Sigmoid colon (tissue), 7 donors: ENCODE measurements around the gene AMBRA1. TPM values are rescaled to one million over a fixed set of nuclear protein-coding genes. Genes with fewer than 3 reads are reported as not detected.

Source experiments
- DNase-seq: peaks from one replicate; pipeline ENCODE4 v3.0.0-alpha.2; 2019
- H3K27ac ChIP-seq, 4 donors: fragments of 200-600 bp; sonication (generic); one replicate each; pipeline ENCODE4 v1.5.1; 2016 to 2019; ENCODE audit warnings: mild to moderate bottlenecking in 1 of 4
- H3K27me3 ChIP-seq, 3 donors: fragments of 200-600 bp; sonication (generic); one replicate each; pipeline ENCODE4 v1.5.1; 2019; ENCODE audit warnings: mild to moderate bottlenecking in 1 of 3
- H3K36me3 ChIP-seq, 4 donors: fragments of 200-600 bp; sonication (generic); one replicate each; pipeline ENCODE4 v1.5.1; 2016 to 2019
- H3K4me1 ChIP-seq, 4 donors: fragments of 200-600 bp; sonication (generic); one replicate each; pipeline ENCODE4 v1.5.1; 2017 to 2019
- H3K4me3 ChIP-seq, 4 donors: fragments of 200-600 bp; sonication (generic); one replicate each; pipeline ENCODE4 v1.5.1; 2017 to 2019; ENCODE audit warnings: mild to moderate bottlenecking in 2 of 4, moderate library complexity in 1 of 4
- H3K9me3 ChIP-seq, 4 donors: fragments of 200-600 bp in 3 of 4; sonication (generic) in 3 of 4; one replicate each; pipeline versions ENCODE4 v1.5.1 to v1.6.1; 2013 to 2019
- CTCF ChIP-seq, 4 experiments: fragments of 450-650 bp in 3 of 4; fragments of 200-600 bp in 1 of 4; IDR thresholded peaks; one replicate each; pipeline ENCODE4 v1.5.1; 2016 to 2019; ENCODE audit warnings: antibody characterized with exemption in 4 of 4, mild to moderate bottlenecking in 3 of 4, moderate library complexity in 2 of 4
- EP300 ChIP-seq, 4 donors: sonication (generic); formaldehyde crosslinking; IDR thresholded peaks; one replicate each; pipeline ENCODE4 v1.6.1; 2017; ENCODE audit warnings: antibody characterized with exemption in 4 of 4
- POLR2A ChIP-seq, 2 donors: fragments of 450-650 bp; IDR thresholded peaks; one replicate each; pipeline ENCODE4 v1.6.1; 2016; ENCODE audit warnings: antibody characterized with exemption in 2 of 2, mild to moderate bottlenecking in 2 of 2, moderate library complexity in 2 of 2
- POLR2AphosphoS5 ChIP-seq, 4 donors: sonication (generic); formaldehyde crosslinking; IDR thresholded peaks; one replicate each; pipeline ENCODE4 v1.6.1; 2017; ENCODE audit warnings: antibody characterized with exemption in 4 of 4
- WGBS, 2 donors: extraction: QIAGEN DNeasy Blood & Tissue Kit; methylation state at CpG; one replicate each; pipeline ENCODE4 v1.1.7; 2013; 5-methylcytosine and 5-hydroxymethylcytosine counted together
- intact Hi-C: fragments of 100-400 bp; cut with DNase I; formaldehyde crosslinking; loops from one replicate; pipeline ENCODE4 v1.15.1; 2023
- polyA plus RNA-seq, 3 donors: library from polyadenylated mRNA; stranded (reverse); fragments of 200-250 nt; gene quantifications; one replicate each; pipeline ENCODE4 v1.2.3, GENCODE V29; 2013
- total RNA-seq, 4 donors: library from RNA; depleted of rRNA; stranded (reverse); fragments of >200 nt; gene quantifications; one replicate each; pipeline ENCODE4 v1.1.0, GENCODE V29; 2016
- donor health status: healthy with polysubstance abuse.
- donor health status: Bipolar disorder and iron deficiency.
- donor health status: healthy.

AMBRA1 gene
- total and polyA plus RNA-seq, 7 donors: 8.4 to 33.0 (median 23.9) TPM

GRCh38 chr11:46351148-46351547 is 242.7 kb downstream of the AMBRA1 start:
- no peak overlapping the region for H3K4me3 ChIP-seq
- H3K4me1 ChIP-seq: peaks cover 0 to 54% (median 35%) of the 10 kb centered on the region in 4 donors
- no peaks in the 10 kb centered on the region for H3K36me3 ChIP-seq
- intact Hi-C loops: no loop called here
- H3K27me3 ChIP-seq: no peaks in the 10 kb centered on the region
- no peak for DNase-seq
- H3K27ac ChIP-seq: no peak overlapping the region
- TF ChIP-seq POLR2A (IDR thresholded peaks at IDR 0.05) (no peak), CTCF (IDR thresholded peaks at IDR 0.05) (no peak), EP300 (IDR thresholded peaks at IDR 0.05) (no peak), POLR2AphosphoS5 (IDR thresholded peaks at IDR 0.05) (no peak)
- 84 to 92% methylated on average over 8 of the region's 8 CpGs for WGBS, 2 donors
- no peaks in the 10 kb centered on the region for H3K9me3 ChIP-seq

- no peak overlapping the region for H3K4me3 ChIP-seq
- intact Hi-C loops: no loop called here
- peaks cover 0 to 54% (median 35%) of the 10 kb centered on the region in 4 donors for H3K4me1 ChIP-seq
- H3K27me3 ChIP-seq: no peaks in the 10 kb centered on the region
- no peaks in the 10 kb centered on the region for H3K36me3 ChIP-seq
- H3K27ac ChIP-seq: no peak overlapping the region
- no peak for TF ChIP-seq POLR2A (IDR thresholded peaks at IDR 0.05)
- TF ChIP-seq EP300 (IDR thresholded peaks at IDR 0.05): no peak
- TF ChIP-seq POLR2AphosphoS5 (IDR thresholded peaks at IDR 0.05): no peak
- no peak for TF ChIP-seq CTCF (IDR thresholded peaks at IDR 0.05)
- no peaks in the 10 kb centered on the region for H3K9me3 ChIP-seq
- DNase-seq: no peak
- 67 to 82% methylated on average over 3 of the region's 3 CpGs for WGBS, 2 donors
Measured at GRCh38 chr11:46350695-46351094, 243.1 kb downstream of the AMBRA1 start.

- Histone ChIP-seq H3K4me1 (peaks cover 0 to 52% (median 35%) of the 10 kb centered on the region in 4 donors), H3K4me3 (peak overlapping the region in 2 of 4 donors; percentile 78 to 92), H3K27ac (no peak overlapping the region), H3K27me3 (no peaks in the 10 kb centered on the region), H3K36me3 (no peaks in the 10 kb centered on the region), H3K9me3 (no peaks in the 10 kb centered on the region)
- intact Hi-C loops: no loop called here
- no peak for DNase-seq
- 17 to 27% methylated on average over 18 of the region's 18 CpGs for WGBS, 2 donors
- TF ChIP-seq POLR2AphosphoS5 (IDR thresholded peaks at IDR 0.05) (no peak), EP300 (IDR thresholded peaks at IDR 0.05) (no peak), POLR2A (IDR thresholded peaks at IDR 0.05) (no peak), CTCF (IDR thresholded peaks at IDR 0.05) (no peak)
Measured at GRCh38 chr11:46348566-46349401, 245.0 kb downstream of the AMBRA1 start.

- 1 to 14% methylated on average over 63 of the region's 63 CpGs for WGBS, 2 donors
- peak; percentile 77 for DNase-seq
- Histone ChIP-seq H3K36me3 (no peaks in the 10 kb centered on the region), H3K4me1 (peaks cover 0 to 43% (median 33%) of the 10 kb centered on the region in 4 donors), H3K9me3 (no peaks in the 10 kb centered on the region), H3K27me3 (no peaks in the 10 kb centered on the region), H3K4me3 (peak overlapping the region; percentile 78 to 92 (median 82)), H3K27ac (peak overlapping the region; percentile 55 to 67 (median 62))
- intact Hi-C loops: loop anchor here (1.0 kb wide), 1 partner anchor 20 kb away; no protein-coding TSS in a partner anchor
- TF ChIP-seq EP300 (IDR thresholded peaks at IDR 0.05) (no peak), CTCF (IDR thresholded peaks at IDR 0.05) (no peak), POLR2AphosphoS5 (IDR thresholded peaks at IDR 0.05) (no peak), POLR2A (IDR thresholded peaks at IDR 0.05) (no peak)
Measured at GRCh38 chr11:46347637-46348311, 246.0 kb downstream of the AMBRA1 start.
